ENCODE data around the gene MYO10. TPM values are rescaled to one million over a fixed set of nuclear protein-coding genes. Genes with fewer than 3 reads are reported as not detected.

MYO10 gene
- total and polyA plus RNA-seq, 2 donors (not counting 3 experiments of a cell fraction or from before 2014, with no cell fraction given), result 36.0 to 148 TPM

- FAIRE-seq, result no peak
- H3K9me1 ChIP-seq (replicated peaks; ENCODE audit: control insufficient read depth, extremely low read depth, insufficient read depth, low read length), result no peaks in the 10 kb centered on the region
- no peak overlapping the region for H3K4me2 ChIP-seq (ENCODE audit: insufficient read depth, low read length)
- dilution Hi-C loops (cut with MboI; ENCODE audit: extremely low pct_ligation_motif_present, low sequenced_read_pairs) (no loop called here), intact Hi-C loops (cut with micrococcal nuclease) (no loop called here)
- H3K4me3 ChIP-seq (replicated peaks in 1 of 3; ENCODE audit: insufficient read depth in 1 of 3, low read depth in 1 of 3, low read length in 3 of 3), result no peak overlapping the region
- BruUV-seq (replicated peaks), result no TSS peak
- no peaks in the 10 kb centered on the region for H3K9me3 ChIP-seq (replicated peaks; ENCODE audit: control insufficient read depth, insufficient read depth, low read length)
- TF ChIP-seq CTCF (IDR thresholded peaks at IDR 0.05; ENCODE audit: extremely low read depth in 1 of 2, insufficient read depth in 1 of 2, low read depth in 1 of 2, low read length in 2 of 2), result no peak
- TF ChIP-seq EZH2 (IDR thresholded peaks at IDR 0.05; ENCODE audit: borderline replicate concordance, low read depth, low read length, severe bottlenecking), result no peak
- no peak overlapping the region for H2AFZ ChIP-seq (ENCODE audit: low read depth, low read length)
- no peaks in the 10 kb centered on the region for H3K27me3 ChIP-seq (ENCODE audit: control insufficient read depth in 2 of 2, insufficient read depth in 2 of 2, low read length in 2 of 2)
- no peak for DNase-seq (ENCODE audit: low read depth, low spot score)
- H3K79me2 ChIP-seq (ENCODE audit: control insufficient read depth, insufficient read depth, low read length), result peaks cover 99% of the 10 kb centered on the region
- no peaks in the 10 kb centered on the region for H3K4me1 ChIP-seq (ENCODE audit: control insufficient read depth, extremely low read depth, insufficient read depth, low read length)
- H3K9ac ChIP-seq (replicated peaks; ENCODE audit: extremely low read depth, insufficient read depth, low read length), result no peak overlapping the region
- ChIA-PET POLR2A (no interaction called here), CTCF (interaction anchor here (0.7 to 1.0 kb wide), 2 partner anchors 11 to 67 kb away, joined by 3 to 4 read pairs; no protein-coding TSS in a partner anchor)
- no peak overlapping the region for H3K27ac ChIP-seq (ENCODE audit: insufficient read depth, low read depth, low read length)
- peaks cover 15% of the 10 kb centered on the region for H4K20me1 ChIP-seq (replicated peaks; ENCODE audit: control insufficient read depth, extremely low read depth, insufficient read depth, low read length)
- peaks cover 2 to 8% of the 10 kb centered on the region in 2 experiments for H3K36me3 ChIP-seq (ENCODE audit: control insufficient read depth in 2 of 2, extremely low read depth in 1 of 2, insufficient read depth in 2 of 2, low read length in 2 of 2)
Observed at GRCh38 chr5:16866795-16867576, 69.1 kb downstream of the MYO10 start.

DNA sequence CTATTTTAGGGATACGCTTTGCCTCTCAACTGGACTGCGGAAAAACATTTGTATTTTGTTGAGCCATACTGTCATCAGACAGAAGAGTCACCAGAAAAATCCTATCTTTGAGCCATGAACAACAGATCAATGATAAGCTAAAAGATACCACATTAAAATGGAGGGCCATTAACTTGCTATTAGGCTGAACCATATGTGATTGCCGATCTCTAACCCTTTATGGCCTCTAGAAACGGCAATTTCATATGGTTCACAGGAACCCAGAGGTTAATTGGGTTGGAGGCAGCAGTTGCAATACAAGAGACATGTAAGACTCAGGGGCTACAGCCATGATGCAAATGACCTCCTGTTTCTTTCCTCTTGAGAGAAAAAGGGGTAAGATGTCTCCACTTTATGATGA is 69.8 kb downstream of the MYO10 start:
- intact Hi-C loops (cut with micrococcal nuclease) (no loop called here), dilution Hi-C loops (cut with MboI; ENCODE audit: extremely low pct_ligation_motif_present, low sequenced_read_pairs) (no loop called here)
- H2AFZ ChIP-seq (ENCODE audit: low read depth, low read length), result no peak overlapping the region
- CTCF ChIA-PET, result no interaction called here
- H3K36me3 ChIP-seq (ENCODE audit: control insufficient read depth in 2 of 2, extremely low read depth in 1 of 2, insufficient read depth in 2 of 2, low read length in 2 of 2), result peaks cover 2 to 4% of the 10 kb centered on the region in 2 experiments
- BruUV-seq (replicated peaks), result no TSS peak
- no peaks in the 10 kb centered on the region for H3K4me1 ChIP-seq (ENCODE audit: control insufficient read depth, extremely low read depth, insufficient read depth, low read length)
- H3K4me2 ChIP-seq (ENCODE audit: insufficient read depth, low read length), result no peak overlapping the region
- no peak for FAIRE-seq
- TF ChIP-seq POLR2A (IDR thresholded peaks at IDR 0.05; ENCODE audit: low read depth, low read length) (no peak), GATA2 (IDR thresholded peaks at IDR 0.05; ENCODE audit: insufficient read depth, insufficient read length, low read depth, low read length) (no peak), CTCF (IDR thresholded peaks at IDR 0.05; ENCODE audit: extremely low read depth in 1 of 2, insufficient read depth in 1 of 2, low read depth in 1 of 2, low read length in 2 of 2) (no peak), EZH2 (IDR thresholded peaks at IDR 0.05; ENCODE audit: borderline replicate concordance, low read depth, low read length, severe bottlenecking) (no peak), MYC (IDR thresholded peaks at IDR 0.05; ENCODE audit: low read depth, low read length) (no peak), FOS (IDR thresholded peaks at IDR 0.05; ENCODE audit: borderline replicate concordance, insufficient read depth, low read length) (no peak), POLR2AphosphoS5 (IDR thresholded peaks at IDR 0.05; ENCODE audit: insufficient read depth, low read depth, low read length) (no peak), MAX (IDR thresholded peaks at IDR 0.05; ENCODE audit: insufficient read depth, insufficient read length) (no peak), JUN (IDR thresholded peaks at IDR 0.05; ENCODE audit: borderline replicate concordance, insufficient read depth, insufficient read length, low read depth) (no peak)
- POLR2A ChIA-PET, result no interaction called here
- no peaks in the 10 kb centered on the region for H3K9me3 ChIP-seq (replicated peaks; ENCODE audit: control insufficient read depth, insufficient read depth, low read length)
- no peaks in the 10 kb centered on the region for H3K9me1 ChIP-seq (replicated peaks; ENCODE audit: control insufficient read depth, extremely low read depth, insufficient read depth, low read length)
- DNase-seq (ENCODE audit: low read depth, low spot score), result no peak
- H3K27me3 ChIP-seq (ENCODE audit: control insufficient read depth in 2 of 2, insufficient read depth in 2 of 2, low read length in 2 of 2), result no peaks in the 10 kb centered on the region
- H4K20me1 ChIP-seq (replicated peaks; ENCODE audit: control insufficient read depth, extremely low read depth, insufficient read depth, low read length), result peaks cover 15% of the 10 kb centered on the region
- peaks cover 99% of the 10 kb centered on the region for H3K79me2 ChIP-seq (ENCODE audit: control insufficient read depth, insufficient read depth, low read length)
- no peak overlapping the region for H3K27ac ChIP-seq (ENCODE audit: insufficient read depth, low read depth, low read length)
- no peak overlapping the region for H3K4me3 ChIP-seq (replicated peaks in 1 of 3; ENCODE audit: insufficient read depth in 1 of 3, low read depth in 1 of 3, low read length in 3 of 3)
- H3K9ac ChIP-seq (replicated peaks; ENCODE audit: extremely low read depth, insufficient read depth, low read length), result no peak overlapping the region
